GM21447 (cell line): ENCODE data around the gene HHLA2.
A peak's percentile ranks its signal among the peaks of the same experiment; 100 is the strongest.
"Not testable (repeated sequence)": the region's sequence is repeated elsewhere in the genome, so short reads cannot be mapped to it uniquely, and the experiment has no call there.

Source experiments
- ATAC-seq: cut with Tn5 transposase; IDR thresholded peaks from one replicate; pipeline ENCODE4 v1.9.1; 2021; ENCODE audit not compliant: unreplicated experiment

Gene HHLA2

GRCh38 chr3:108296239-108296638 is at the start of gene HHLA2:
TSS of gene HHLA2 (plus strand) at chr3:108296548. CDS start at chr3:108351814, 55,266 bp downstream.
- ATAC-seq = no peak

- ATAC-seq = no peak
These were observed 45.7 kb upstream of the HHLA2 start for GRCh38 chr3:108250626-108251025.

GRCh38 chr3:108251265-108251664 is 45.1 kb upstream of the HHLA2 start:
- no peak for ATAC-seq

GRCh38 chr3:108251844-108252243 is 44.5 kb upstream of the HHLA2 start:
- ATAC-seq = no peak

- ATAC-seq = no peak
These were observed 41.2 kb upstream of the HHLA2 start for GRCh38 chr3:108255131-108255530.

GRCh38 chr3:108264534-108265298 is 31.6 kb upstream of the HHLA2 start:
- not testable (repeated sequence) for ATAC-seq

GRCh38 chr3:108268235-108268634 is 28.1 kb upstream of the HHLA2 start:
- ATAC-seq = not testable (repeated sequence)

- ATAC-seq = no peak
These were observed 24.7 kb upstream of the HHLA2 start for GRCh38 chr3:108271626-108272025.

GRCh38 chr3:108279066-108279465 is 17.3 kb upstream of the HHLA2 start:
- not testable (repeated sequence) for ATAC-seq

- ATAC-seq = no peak
These were observed 15.9 kb upstream of the HHLA2 start for GRCh38 chr3:108280476-108280875.

- ATAC-seq = no peak
These were observed 14.7 kb upstream of the HHLA2 start for GRCh38 chr3:108281670-108282069.

- no peak for ATAC-seq
These were observed 13.3 kb upstream of the HHLA2 start for GRCh38 chr3:108283006-108283405.

GRCh38 chr3:108283989-108284388 is 12.4 kb upstream of the HHLA2 start:
- no peak for ATAC-seq

GRCh38 chr3:108285176-108285575 is 11.2 kb upstream of the HHLA2 start:
- no peak for ATAC-seq

GRCh38 chr3:108287146-108287545 is 9.2 kb upstream of the HHLA2 start:
- no peak for ATAC-seq

GRCh38 chr3:108288193-108288592 is 8.2 kb upstream of the HHLA2 start:
- ATAC-seq = not testable (repeated sequence)

GRCh38 chr3:108289159-108289558 is 7.2 kb upstream of the HHLA2 start:
- ATAC-seq = no peak

- ATAC-seq = no peak
These were observed 3.9 kb upstream of the HHLA2 start for GRCh38 chr3:108292450-108292849.

- ATAC-seq = peak; percentile 86
These were observed 3.4 kb upstream of the HHLA2 start for GRCh38 chr3:108292905-108293328.

GRCh38 chr3:108293858-108294257 is 2.5 kb upstream of the HHLA2 start:
- peak; percentile 80 for ATAC-seq

- ATAC-seq = no peak
These were observed 750 bp upstream of the HHLA2 start for GRCh38 chr3:108295421-108296175.

GRCh38 chr3:108297647-108298046 is 1.3 kb downstream of the HHLA2 start:
- no peak for ATAC-seq
